ENCODE results near the gene ORAI3. TPM values are rescaled to one million over a fixed set of nuclear protein-coding genes. Genes with fewer than 3 reads are reported as not detected.
A peak's percentile ranks its signal among the peaks of the same experiment; 100 is the strongest.

The ORAI3 gene
- total and polyA plus RNA-seq, 2 of the 13 experiments (the other 11 are each of a cell fraction or from before 2014, with no cell fraction given): 11.4 to 32.0 TPM

DNA sequence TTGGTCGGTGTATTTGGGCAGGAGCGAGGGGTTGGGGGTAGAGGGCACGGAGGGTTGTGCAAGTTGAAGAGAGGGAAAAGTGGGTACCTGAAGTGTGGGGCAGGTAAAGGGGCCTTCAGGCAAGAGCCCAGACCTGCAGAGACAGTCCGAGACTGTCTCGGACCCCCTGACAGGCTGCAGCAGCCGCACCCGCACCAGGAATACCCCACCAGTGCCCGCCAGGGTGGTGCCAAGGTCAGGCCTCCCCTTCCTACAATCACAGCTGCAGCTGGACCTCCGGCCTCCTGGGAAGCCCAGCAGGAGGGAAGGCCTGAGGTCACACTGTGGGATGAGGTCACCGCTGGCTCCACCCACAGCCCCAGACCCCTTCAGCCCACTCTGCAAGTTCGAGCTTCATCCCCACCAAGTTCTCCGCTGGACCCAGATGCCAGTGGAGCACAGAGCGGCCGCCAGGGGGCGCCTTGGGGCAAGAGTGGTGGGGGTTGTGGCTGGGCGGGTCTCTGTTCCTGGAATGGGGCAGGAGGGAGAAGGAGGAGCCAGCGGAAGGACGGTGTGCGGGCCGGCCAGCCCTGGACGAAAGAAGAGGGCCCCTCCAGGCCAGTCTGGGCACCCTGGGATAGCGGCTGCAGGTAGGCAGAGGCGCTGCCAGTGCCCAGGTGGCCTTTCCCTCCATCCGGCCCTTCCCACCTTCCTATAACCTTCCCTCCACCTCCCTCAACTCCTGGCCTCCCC is 36.0 kb downstream of the ORAI3 start, which contains the start of gene HSD3B7 (continued):
- TF ChIP-seq, protein P1, sequence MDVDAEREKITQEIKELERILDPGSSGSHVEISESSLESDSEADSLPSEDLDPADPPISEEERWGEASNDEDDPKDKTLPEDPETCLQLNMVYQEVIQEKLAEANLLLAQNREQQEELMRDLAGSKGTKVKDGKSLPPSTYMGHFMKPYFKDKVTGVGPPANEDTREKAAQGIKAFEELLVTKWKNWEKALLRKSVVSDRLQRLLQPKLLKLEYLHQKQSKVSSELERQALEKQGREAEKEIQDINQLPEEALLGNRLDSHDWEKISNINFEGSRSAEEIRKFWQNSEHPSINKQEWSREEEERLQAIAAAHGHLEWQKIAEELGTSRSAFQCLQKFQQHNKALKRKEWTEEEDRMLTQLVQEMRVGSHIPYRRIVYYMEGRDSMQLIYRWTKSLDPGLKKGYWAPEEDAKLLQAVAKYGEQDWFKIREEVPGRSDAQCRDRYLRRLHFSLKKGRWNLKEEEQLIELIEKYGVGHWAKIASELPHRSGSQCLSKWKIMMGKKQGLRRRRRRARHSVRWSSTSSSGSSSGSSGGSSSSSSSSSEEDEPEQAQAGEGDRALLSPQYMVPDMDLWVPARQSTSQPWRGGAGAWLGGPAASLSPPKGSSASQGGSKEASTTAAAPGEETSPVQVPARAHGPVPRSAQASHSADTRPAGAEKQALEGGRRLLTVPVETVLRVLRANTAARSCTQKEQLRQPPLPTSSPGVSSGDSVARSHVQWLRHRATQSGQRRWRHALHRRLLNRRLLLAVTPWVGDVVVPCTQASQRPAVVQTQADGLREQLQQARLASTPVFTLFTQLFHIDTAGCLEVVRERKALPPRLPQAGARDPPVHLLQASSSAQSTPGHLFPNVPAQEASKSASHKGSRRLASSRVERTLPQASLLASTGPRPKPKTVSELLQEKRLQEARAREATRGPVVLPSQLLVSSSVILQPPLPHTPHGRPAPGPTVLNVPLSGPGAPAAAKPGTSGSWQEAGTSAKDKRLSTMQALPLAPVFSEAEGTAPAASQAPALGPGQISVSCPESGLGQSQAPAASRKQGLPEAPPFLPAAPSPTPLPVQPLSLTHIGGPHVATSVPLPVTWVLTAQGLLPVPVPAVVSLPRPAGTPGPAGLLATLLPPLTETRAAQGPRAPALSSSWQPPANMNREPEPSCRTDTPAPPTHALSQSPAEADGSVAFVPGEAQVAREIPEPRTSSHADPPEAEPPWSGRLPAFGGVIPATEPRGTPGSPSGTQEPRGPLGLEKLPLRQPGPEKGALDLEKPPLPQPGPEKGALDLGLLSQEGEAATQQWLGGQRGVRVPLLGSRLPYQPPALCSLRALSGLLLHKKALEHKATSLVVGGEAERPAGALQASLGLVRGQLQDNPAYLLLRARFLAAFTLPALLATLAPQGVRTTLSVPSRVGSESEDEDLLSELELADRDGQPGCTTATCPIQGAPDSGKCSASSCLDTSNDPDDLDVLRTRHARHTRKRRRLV (CRISPR knock-in tag; IDR thresholded peaks at IDR 0.05): peak; percentile 62
- TF ChIP-seq, protein P2, sequence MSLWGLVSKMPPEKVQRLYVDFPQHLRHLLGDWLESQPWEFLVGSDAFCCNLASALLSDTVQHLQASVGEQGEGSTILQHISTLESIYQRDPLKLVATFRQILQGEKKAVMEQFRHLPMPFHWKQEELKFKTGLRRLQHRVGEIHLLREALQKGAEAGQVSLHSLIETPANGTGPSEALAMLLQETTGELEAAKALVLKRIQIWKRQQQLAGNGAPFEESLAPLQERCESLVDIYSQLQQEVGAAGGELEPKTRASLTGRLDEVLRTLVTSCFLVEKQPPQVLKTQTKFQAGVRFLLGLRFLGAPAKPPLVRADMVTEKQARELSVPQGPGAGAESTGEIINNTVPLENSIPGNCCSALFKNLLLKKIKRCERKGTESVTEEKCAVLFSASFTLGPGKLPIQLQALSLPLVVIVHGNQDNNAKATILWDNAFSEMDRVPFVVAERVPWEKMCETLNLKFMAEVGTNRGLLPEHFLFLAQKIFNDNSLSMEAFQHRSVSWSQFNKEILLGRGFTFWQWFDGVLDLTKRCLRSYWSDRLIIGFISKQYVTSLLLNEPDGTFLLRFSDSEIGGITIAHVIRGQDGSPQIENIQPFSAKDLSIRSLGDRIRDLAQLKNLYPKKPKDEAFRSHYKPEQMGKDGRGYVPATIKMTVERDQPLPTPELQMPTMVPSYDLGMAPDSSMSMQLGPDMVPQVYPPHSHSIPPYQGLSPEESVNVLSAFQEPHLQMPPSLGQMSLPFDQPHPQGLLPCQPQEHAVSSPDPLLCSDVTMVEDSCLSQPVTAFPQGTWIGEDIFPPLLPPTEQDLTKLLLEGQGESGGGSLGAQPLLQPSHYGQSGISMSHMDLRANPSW (CRISPR knock-in tag; IDR thresholded peaks at IDR 0.05; ENCODE audit: borderline replicate concordance): 0 out of 2 replicates have a peak, but pooled peaks have one; percentile 63
- TF ChIP-seq NCOA2 (CRISPR knock-in tag; IDR thresholded peaks at IDR 0.05): peak; percentile 51; the same call in 1 of the 2 replicates
- peak; percentile 54 for TF ChIP-seq ZNF205 (CRISPR knock-in tag; IDR thresholded peaks at IDR 0.05)
- TF ChIP-seq TGIF2 (CRISPR knock-in tag; IDR thresholded peaks at IDR 0.05): 0 out of 2 replicates have a peak, but pooled peaks have one; percentile 15
- TF ChIP-seq SP1 (IDR thresholded peaks at IDR 0.05): no peak
- TF ChIP-seq SP1 (CRISPR knock-in tag; IDR thresholded peaks at IDR 0.05): peak; percentile 69
- TF ChIP-seq, protein P3, sequence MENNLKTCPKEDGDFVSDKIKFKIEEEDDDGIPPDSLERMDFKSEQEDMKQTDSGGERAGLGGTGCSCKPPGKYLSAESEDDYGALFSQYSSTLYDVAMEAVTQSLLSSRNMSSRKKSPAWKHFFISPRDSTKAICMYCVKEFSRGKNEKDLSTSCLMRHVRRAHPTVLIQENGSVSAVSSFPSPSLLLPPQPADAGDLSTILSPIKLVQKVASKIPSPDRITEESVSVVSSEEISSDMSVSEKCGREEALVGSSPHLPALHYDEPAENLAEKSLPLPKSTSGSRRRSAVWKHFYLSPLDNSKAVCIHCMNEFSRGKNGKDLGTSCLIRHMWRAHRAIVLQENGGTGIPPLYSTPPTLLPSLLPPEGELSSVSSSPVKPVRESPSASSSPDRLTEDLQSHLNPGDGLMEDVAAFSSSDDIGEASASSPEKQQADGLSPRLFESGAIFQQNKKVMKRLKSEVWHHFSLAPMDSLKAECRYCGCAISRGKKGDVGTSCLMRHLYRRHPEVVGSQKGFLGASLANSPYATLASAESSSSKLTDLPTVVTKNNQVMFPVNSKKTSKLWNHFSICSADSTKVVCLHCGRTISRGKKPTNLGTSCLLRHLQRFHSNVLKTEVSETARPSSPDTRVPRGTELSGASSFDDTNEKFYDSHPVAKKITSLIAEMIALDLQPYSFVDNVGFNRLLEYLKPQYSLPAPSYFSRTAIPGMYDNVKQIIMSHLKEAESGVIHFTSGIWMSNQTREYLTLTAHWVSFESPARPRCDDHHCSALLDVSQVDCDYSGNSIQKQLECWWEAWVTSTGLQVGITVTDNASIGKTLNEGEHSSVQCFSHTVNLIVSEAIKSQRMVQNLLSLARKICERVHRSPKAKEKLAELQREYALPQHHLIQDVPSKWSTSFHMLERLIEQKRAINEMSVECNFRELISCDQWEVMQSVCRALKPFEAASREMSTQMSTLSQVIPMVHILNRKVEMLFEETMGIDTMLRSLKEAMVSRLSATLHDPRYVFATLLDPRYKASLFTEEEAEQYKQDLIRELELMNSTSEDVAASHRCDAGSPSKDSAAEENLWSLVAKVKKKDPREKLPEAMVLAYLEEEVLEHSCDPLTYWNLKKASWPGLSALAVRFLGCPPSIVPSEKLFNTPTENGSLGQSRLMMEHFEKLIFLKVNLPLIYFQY (CRISPR knock-in tag; IDR thresholded peaks at IDR 0.05; ENCODE audit: borderline replicate concordance): peak; percentile 73; the same call in 1 of the 2 replicates
- peak; percentile 79 for TF ChIP-seq HES4 (CRISPR knock-in tag; IDR thresholded peaks at IDR 0.05; ENCODE audit: borderline replicate concordance)
- no peak for TF ChIP-seq CBX2 (IDR thresholded peaks at IDR 0.05; ENCODE audit: low read depth, low read length)
- TF ChIP-seq CBX2 (CRISPR knock-in tag; IDR thresholded peaks at IDR 0.05; ENCODE audit: low read depth): no peak
- TF ChIP-seq ZSCAN31 (CRISPR knock-in tag; IDR thresholded peaks at IDR 0.05; ENCODE audit: low read depth): no peak
- peak; percentile 64; the same call in 1 of the 2 replicates for TF ChIP-seq ZNF333 (CRISPR knock-in tag; IDR thresholded peaks at IDR 0.05; ENCODE audit: borderline replicate concordance)
- TF ChIP-seq, protein P4, sequence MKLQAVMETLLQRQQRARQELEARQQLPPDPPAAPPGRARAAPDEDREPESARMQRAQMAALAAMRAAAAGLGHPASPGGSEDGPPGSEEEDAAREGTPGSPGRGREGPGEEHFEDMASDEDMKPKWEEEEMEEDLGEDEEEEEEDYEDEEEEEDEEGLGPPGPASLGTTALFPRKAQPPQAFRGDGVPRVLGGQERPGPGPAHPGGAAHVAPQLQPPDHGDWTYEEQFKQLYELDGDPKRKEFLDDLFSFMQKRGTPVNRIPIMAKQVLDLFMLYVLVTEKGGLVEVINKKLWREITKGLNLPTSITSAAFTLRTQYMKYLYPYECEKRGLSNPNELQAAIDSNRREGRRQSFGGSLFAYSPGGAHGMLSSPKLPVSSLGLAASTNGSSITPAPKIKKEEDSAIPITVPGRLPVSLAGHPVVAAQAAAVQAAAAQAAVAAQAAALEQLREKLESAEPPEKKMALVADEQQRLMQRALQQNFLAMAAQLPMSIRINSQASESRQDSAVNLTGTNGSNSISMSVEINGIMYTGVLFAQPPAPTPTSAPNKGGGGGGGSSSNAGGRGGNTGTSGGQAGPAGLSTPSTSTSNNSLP (IDR thresholded peaks at IDR 0.05; ENCODE audit: low read depth, low read length): no peak
- no peak for TF ChIP-seq SOX6 (IDR thresholded peaks at IDR 0.05)
- peak; percentile 62 for TF ChIP-seq SOX6 (CRISPR knock-in tag; IDR thresholded peaks at IDR 0.05)
